AG09309 (cell line): ENCODE data around the gene CIPC.

ENCODE experiments used
- DNase-seq: peaks from one replicate; pipeline ENCODE4 v3.0.0-alpha.2; 2010; ENCODE audit warnings: low read depth
- H3K4me3 ChIP-seq: 2 replicates; pipeline ENCODE4 v1.5.1; 2011; ENCODE audit warnings: mild to moderate bottlenecking, low read depth, low read length, moderate library complexity; ENCODE audit not compliant: control insufficient read depth
- TF ChIP-seq, protein P1 (sequence below): IDR thresholded peaks from 2 replicates; pipeline ENCODE4 v1.5.1; 2011; ENCODE audit warnings: mild to moderate bottlenecking, low read depth, low read length, inconsistent platforms; ENCODE audit not compliant: insufficient read depth, control insufficient read depth; ENCODE audit errors: missing control alignments

Gene CIPC

DNA sequence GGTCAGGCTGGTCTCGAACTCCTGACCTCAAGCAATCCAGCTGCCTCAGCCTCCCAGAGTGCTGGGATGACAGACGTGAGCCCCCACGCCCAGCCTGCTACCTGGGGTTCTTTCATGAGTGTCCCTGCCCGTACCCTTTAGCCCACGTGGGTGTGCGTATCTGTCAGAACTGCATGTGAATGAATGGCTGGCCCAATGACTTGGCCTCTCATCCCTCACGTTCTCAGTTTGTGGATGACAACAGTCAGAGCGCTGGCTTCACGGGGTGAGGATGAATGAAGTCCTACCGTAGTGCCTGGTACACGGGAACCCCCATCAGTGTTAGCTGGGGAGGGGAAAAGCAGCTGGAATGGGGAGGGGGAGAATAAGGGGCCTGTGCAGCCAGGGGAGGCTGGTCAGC is 59.7 kb downstream of the CIPC start:
- DNase-seq = no peak
- no peak overlapping the region for H3K4me3 ChIP-seq
- TF ChIP-seq, protein P1, sequence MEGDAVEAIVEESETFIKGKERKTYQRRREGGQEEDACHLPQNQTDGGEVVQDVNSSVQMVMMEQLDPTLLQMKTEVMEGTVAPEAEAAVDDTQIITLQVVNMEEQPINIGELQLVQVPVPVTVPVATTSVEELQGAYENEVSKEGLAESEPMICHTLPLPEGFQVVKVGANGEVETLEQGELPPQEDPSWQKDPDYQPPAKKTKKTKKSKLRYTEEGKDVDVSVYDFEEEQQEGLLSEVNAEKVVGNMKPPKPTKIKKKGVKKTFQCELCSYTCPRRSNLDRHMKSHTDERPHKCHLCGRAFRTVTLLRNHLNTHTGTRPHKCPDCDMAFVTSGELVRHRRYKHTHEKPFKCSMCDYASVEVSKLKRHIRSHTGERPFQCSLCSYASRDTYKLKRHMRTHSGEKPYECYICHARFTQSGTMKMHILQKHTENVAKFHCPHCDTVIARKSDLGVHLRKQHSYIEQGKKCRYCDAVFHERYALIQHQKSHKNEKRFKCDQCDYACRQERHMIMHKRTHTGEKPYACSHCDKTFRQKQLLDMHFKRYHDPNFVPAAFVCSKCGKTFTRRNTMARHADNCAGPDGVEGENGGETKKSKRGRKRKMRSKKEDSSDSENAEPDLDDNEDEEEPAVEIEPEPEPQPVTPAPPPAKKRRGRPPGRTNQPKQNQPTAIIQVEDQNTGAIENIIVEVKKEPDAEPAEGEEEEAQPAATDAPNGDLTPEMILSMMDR = no peak

- H3K4me3 ChIP-seq = no peak overlapping the region
- peak; percentile 24 for DNase-seq
- TF ChIP-seq, protein P1 = no peak
Measured at GRCh38 chr14:77158175-77158881, 60.3 kb downstream of the CIPC start.

DNA sequence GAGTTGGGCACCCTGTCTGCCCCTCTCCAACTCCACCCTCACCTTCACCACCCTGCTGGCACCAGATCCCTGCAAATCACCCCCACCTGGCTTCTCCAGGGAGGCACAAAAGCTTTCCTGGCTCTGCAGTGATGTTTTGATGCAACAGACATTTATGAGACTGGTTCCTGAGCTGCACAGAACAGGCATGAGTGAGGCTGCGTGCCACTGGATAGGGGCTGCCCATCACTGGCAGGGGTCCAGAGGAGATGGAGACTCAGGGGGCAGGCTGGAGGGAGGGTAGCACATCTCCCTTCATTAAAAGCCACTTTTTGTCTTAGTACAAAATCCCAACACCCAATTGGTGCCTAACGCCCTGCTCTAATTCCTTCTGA is 60.8 kb downstream of the CIPC start:
- TF ChIP-seq, protein P1 = no peak
- no peak for DNase-seq
- no peak overlapping the region for H3K4me3 ChIP-seq

DNA sequence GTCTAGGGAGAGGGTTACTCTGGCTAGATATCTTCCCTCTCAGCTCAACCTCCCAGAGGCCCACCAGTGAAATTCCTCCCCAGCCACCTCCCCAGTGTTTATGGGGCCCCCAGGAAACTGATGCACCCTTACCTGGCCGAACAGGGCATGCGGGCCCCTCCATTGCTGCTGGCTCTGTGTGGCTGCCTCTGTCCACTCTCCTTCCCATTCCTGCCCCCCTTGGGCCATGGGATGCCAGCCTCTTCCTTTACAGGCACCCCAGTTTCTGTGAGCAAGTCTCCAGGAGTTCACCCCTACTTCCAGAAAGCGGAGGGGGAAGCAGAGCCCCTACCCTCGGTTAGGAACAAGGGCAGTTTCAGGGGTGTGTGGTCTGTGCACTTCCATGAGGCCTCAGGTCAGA is 63.0 kb downstream of the CIPC start:
- no peak overlapping the region for H3K4me3 ChIP-seq
- DNase-seq = no peak
- TF ChIP-seq, protein P1 = no peak
